Thoracic aorta (tissue), 2 donors: ENCODE measurements around the gene KMT2D. TPM values are rescaled to one million over a fixed set of nuclear protein-coding genes. Genes with fewer than 3 reads are reported as not detected.

Experiments used
- ATAC-seq: fragments of 150-250 bp; one replicate; pipeline ENCODE4 v1.8.0; 2017; ENCODE audit warnings: low read depth; ENCODE audit not compliant: insufficient number of reproducible peaks, low FRiP score
- DNase-seq: peaks from one replicate; pipeline ENCODE4 v3.0.0-alpha.2; 2020; ENCODE audit warnings: low spot score
- H3K27ac ChIP-seq, 2 donors: fragments of 200-600 bp; sonication (generic); 1 replicate in 1 of 2; 2 replicates in 1 of 2; pipeline ENCODE4 v1.5.1; 2016; ENCODE audit warnings: mild to moderate bottlenecking in 2 of 2, moderate library complexity in 2 of 2
- H3K27me3 ChIP-seq: fragments of 200-600 bp; sonication (generic); replicated peaks from 2 replicates; pipeline ENCODE4 v1.6.0; 2016; ENCODE audit warnings: mild to moderate bottlenecking; ENCODE audit not compliant: insufficient read depth
- H3K36me3 ChIP-seq: fragments of 200-600 bp; sonication (generic); one replicate; pipeline ENCODE4 v1.5.1; 2016
- H3K4me1 ChIP-seq, 2 donors: fragments of 200-600 bp; sonication (generic); 1 replicate in 1 of 2; 2 replicates in 1 of 2; pipeline versions ENCODE4 v1.5.1 to v1.6.0; 2016; ENCODE audit warnings: low read depth in 2 of 2, mild to moderate bottlenecking in 1 of 2; ENCODE audit not compliant: control insufficient read depth in 1 of 2
- H3K4me3 ChIP-seq: fragments of 200-600 bp; sonication (generic); 2 replicates; pipeline ENCODE4 v1.5.1; 2016; ENCODE audit warnings: mild to moderate bottlenecking
- H3K9me3 ChIP-seq: fragments of 200-600 bp; sonication (generic); 2 replicates; pipeline ENCODE4 v1.5.1; 2016
- total RNA-seq, 2 donors: library from RNA; depleted of rRNA; stranded (reverse); fragments of >200 nt; gene quantifications; one replicate each; pipeline versions ENCODE4 v1.1.0 to v1.2.3, GENCODE V29; 2016
- TF ChIP-seq, protein P1 (sequence below): fragments of 200-600 bp; sonication (generic); IDR thresholded peaks from one replicate; pipeline ENCODE4 v1.5.1; 2019; ENCODE audit warnings: antibody characterized with exemption

The KMT2D gene
- total RNA-seq, 2 donors from 2014 or later = 56.5 to 101 TPM

DNA sequence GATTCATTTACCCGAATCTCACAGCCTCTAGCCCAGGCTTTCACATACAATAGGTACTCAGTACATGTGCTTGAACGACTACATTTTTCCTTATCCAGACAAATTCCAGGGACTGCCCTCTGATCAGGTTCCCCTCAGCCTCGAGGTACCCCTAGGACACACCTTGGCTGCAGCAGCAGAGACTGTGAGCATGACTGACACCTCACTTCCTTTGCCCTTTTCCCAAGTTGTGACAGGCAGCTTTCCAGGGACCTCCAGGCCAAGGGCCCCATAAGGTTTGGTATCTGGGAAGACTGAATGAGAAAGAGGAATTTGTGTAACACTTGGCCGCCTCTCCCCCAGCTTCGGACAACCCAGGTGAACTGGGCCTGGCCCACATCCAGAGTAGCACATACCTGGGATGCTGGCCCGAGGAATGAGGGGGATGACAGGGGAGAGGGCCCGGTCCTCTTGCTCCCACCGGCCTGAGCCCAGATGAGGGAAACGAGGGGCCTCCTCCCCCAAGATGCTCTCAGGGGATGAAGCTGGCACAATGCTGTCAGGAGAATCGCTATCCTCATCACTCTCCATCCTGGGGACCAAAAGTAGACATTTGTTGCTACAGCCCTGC, 31.8 kb downstream of the KMT2D start:
- ATAC-seq (no peak), DNase-seq (no peak)
- peaks cover 80% of the 10 kb centered on the region for H3K36me3 ChIP-seq

DNA sequence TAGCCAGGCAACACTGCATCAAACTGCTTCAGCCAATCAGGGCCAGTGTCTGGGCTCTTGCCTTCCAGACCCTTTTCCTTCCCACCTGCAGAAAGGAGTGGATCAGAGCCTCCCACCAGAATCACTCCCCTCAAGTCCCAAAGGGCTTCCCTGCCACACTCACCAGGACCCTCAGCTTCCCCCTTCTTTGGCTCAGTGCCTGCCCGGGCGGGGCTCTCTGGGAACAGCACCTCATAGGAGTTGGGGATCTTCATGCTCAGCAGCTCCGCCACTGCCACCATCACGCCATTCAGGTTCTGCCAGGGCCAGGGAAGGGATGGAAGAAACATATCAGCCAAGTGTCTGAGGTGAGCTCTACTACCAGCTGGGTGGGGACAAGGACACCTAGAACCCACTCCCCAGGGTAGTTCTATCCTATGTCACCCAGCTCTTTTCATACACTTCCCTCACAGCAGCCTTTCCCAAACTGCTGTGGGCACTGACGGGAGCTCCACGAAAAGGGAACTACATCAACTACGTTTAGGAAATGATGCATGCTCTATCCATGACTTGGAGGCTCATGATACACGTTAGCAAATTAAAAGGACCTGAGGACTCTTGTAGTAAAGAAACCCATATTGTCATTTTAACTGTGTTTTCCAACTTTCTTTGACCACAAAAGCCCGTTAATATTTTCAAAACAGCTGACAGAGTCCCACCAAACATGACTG, 32.6 kb downstream of the KMT2D start:
- no peak overlapping the region for H3K27ac ChIP-seq
- ATAC-seq = no peak
- H3K27me3 ChIP-seq = no peaks in the 10 kb centered on the region
- H3K36me3 ChIP-seq = peaks cover 73% of the 10 kb centered on the region
- H3K4me1 ChIP-seq = no peaks in the 10 kb centered on the region
- H3K9me3 ChIP-seq = no peaks in the 10 kb centered on the region
- TF ChIP-seq, protein P1, sequence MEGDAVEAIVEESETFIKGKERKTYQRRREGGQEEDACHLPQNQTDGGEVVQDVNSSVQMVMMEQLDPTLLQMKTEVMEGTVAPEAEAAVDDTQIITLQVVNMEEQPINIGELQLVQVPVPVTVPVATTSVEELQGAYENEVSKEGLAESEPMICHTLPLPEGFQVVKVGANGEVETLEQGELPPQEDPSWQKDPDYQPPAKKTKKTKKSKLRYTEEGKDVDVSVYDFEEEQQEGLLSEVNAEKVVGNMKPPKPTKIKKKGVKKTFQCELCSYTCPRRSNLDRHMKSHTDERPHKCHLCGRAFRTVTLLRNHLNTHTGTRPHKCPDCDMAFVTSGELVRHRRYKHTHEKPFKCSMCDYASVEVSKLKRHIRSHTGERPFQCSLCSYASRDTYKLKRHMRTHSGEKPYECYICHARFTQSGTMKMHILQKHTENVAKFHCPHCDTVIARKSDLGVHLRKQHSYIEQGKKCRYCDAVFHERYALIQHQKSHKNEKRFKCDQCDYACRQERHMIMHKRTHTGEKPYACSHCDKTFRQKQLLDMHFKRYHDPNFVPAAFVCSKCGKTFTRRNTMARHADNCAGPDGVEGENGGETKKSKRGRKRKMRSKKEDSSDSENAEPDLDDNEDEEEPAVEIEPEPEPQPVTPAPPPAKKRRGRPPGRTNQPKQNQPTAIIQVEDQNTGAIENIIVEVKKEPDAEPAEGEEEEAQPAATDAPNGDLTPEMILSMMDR = no peak
- DNase-seq = no peak
- H3K4me3 ChIP-seq = no peak overlapping the region

More for the DNA sequence above, 31.8 kb downstream of the KMT2D start:
- H3K27ac ChIP-seq = no peak overlapping the region
- TF ChIP-seq, protein P1 = no peak
- H3K4me3 ChIP-seq = no peak overlapping the region
- H3K9me3 ChIP-seq = no peaks in the 10 kb centered on the region
- no peaks in the 10 kb centered on the region for H3K27me3 ChIP-seq
- no peaks in the 10 kb centered on the region for H3K4me1 ChIP-seq

DNA sequence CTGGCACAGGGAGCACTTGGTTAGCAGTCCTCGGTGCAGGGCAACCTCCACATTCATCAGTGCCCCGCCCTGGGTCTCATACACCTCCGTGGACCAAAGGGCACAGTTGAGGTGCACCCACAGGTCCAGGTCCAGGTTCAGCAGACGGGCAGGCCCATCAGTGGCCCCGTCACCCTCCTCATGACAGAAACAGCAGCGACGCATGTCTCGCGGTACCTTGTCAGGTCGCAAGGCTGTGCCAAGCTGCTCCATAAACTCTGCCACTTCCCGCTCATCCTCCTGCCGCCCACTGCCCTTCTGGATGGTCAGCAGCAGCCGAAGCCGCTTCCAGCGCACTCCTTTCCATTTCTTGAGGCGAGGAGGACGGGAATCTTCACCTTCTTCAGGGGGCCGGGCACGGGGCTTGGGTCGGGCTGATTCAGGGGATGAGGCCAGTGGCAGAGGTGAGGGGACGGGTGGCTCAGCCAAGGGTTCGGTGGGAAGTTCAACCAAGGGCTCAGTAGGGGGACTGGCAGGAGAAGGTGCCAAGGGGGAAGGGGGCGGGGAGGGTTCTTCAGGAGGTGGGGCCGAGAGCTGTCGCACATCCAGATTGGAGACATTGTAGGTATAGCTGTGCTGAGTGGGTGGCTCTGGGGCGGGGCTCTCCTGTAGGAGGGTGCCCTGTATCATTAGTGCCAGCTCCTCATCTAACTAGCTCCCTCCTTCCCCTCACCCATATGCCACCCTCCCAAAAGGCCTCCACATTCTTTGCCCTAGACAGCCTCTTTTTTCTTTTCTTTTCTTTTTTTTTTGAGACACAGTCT, 33.7 kb downstream of the KMT2D start:
- no peak for DNase-seq
- peaks cover 67% of the 10 kb centered on the region for H3K36me3 ChIP-seq
- TF ChIP-seq, protein P1 = no peak

DNA sequence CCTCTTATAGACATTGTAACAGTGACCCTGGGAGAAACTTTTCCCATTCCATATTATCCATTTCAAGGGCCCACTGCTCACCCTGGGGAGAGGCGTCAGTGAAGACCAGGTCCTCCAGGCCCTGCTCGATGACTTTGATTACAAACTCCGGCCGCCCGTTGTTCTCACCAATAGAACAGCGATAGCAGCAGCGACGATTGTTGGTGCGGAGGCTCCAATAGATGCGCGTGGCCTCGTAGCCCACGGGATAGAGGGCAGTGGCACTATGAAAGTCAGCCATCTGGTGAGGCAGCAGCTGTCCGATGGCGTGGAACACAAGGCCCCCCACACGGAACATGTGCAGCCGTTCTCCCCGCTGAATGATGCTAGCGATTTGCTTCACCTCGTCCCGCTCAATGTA, 34.5 kb downstream of the KMT2D start:
- ATAC-seq (no peak), DNase-seq (no peak)
- no peak overlapping the region for H3K4me3 ChIP-seq
- no peaks in the 10 kb centered on the region for H3K9me3 ChIP-seq
- peaks cover 66% of the 10 kb centered on the region for H3K36me3 ChIP-seq
- no peak overlapping the region for H3K27ac ChIP-seq
- H3K4me1 ChIP-seq = no peaks in the 10 kb centered on the region
- TF ChIP-seq, protein P1 = no peak
- no peaks in the 10 kb centered on the region for H3K27me3 ChIP-seq

More for the DNA sequence above, 33.7 kb downstream of the KMT2D start:
- H3K9me3 ChIP-seq = no peaks in the 10 kb centered on the region
- no peaks in the 10 kb centered on the region for H3K4me1 ChIP-seq
- H3K27ac ChIP-seq = no peak overlapping the region
- H3K4me3 ChIP-seq = no peak overlapping the region
- no peaks in the 10 kb centered on the region for H3K27me3 ChIP-seq
- ATAC-seq = no peak

DNA sequence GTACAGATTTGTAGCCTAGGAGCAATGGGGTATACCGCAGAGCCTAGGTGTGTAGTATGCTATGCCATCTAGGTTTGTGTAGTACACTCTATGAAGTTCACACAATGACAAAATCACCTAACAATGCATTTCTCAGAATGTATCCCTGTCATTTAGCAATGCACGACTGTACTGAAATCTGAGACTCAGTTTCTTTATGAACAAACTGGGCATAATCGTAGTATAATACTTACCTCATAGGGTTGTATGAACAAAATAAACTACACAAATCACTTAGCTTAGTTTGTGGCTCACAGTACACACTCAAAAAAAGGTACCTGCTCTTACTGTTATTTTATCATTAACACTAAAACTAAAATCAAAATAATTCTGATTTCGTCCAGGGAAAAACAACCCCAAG, 35.1 kb downstream of the KMT2D start:
- DNase-seq = no peak
- TF ChIP-seq, protein P1 = no peak
- ATAC-seq = no peak
- no peak overlapping the region for H3K4me3 ChIP-seq
- peaks cover 60% of the 10 kb centered on the region for H3K36me3 ChIP-seq
- H3K27ac ChIP-seq = no peak overlapping the region
- H3K9me3 ChIP-seq = no peaks in the 10 kb centered on the region
- no peaks in the 10 kb centered on the region for H3K27me3 ChIP-seq
- no peaks in the 10 kb centered on the region for H3K4me1 ChIP-seq
